ENCODE data around the gene HSF2.
A peak's percentile ranks its signal among the peaks of the same experiment; 100 is the strongest.

The HSF2 gene, protein sequence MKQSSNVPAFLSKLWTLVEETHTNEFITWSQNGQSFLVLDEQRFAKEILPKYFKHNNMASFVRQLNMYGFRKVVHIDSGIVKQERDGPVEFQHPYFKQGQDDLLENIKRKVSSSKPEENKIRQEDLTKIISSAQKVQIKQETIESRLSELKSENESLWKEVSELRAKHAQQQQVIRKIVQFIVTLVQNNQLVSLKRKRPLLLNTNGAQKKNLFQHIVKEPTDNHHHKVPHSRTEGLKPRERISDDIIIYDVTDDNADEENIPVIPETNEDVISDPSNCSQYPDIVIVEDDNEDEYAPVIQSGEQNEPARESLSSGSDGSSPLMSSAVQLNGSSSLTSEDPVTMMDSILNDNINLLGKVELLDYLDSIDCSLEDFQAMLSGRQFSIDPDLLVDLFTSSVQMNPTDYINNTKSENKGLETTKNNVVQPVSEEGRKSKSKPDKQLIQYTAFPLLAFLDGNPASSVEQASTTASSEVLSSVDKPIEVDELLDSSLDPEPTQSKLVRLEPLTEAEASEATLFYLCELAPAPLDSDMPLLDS

DNA sequence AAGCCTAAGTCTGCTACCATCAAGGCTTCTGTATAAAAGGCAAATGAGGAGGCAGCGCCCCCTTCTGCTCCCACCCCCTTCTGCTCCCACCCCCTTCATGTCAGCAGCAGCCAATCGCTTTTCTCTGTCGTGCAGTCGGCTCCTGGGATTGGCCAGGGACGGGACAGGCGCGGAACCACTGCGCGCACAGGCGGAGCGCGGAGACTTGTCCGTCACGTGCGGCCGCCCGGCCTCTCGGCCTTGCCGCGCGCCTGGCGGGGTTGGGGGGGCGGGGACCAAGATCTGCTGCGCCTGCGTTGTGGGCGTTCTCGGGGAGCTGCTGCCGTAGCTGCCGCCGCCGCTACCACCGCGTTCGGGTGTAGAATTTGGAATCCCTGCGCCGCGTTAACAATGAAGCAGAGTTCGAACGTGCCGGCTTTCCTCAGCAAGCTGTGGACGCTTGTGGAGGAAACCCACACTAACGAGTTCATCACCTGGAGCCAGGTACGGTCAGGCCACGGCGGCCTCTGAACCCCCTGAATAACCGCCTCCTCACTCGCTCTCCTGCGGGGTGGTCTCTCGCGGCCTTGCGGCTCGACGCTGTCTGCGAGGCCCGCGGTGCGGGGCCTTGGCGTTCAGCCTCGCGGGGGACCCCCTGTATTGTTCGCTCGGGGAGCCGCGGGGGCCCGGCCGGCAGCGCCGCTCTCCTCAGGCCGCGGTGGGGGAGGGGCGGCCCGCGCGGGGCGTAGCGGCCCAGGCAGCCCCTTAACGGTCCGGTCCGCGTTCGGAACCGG lies at the start of gene HSF2:
TSS of gene HSF2 (plus strand) at position 305 of the 773 bp plus-strand sequence. CDS start at position 391, 86 bp downstream.
- peak; percentile 97 for DNase-seq

DNA sequence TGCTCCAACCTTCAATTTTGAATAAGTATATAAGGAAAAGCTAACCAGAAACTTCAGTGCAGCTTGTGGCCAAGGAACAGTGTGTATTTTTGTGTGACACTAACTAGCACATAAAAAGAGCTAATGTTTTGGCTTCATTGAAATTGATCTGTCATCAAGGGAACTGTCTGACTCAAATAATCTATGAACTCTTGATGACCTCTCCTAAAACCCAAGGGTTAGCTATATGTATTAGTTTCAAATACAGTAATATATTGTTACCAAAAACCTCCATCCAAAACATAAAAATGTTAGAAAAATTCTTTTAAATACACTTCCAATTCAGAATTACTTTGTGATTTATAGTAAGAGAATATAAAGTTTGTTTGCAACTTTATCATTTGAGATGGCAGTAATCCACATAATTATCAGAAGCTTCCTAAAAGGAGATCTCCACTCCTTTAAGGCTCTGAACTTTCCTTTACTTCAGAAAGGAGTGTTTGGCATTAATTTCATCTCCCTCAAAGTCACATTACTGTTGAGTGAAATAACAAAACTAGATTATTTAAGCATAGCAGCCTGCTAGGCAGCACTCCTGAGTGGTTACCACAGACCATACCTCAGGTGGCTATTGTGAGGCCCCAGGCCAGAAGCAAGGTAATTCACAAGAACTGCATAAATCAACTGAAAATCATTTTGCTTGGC lies 46.3 kb upstream of the HSF2 start:
- DNase-seq: no peak

DNA sequence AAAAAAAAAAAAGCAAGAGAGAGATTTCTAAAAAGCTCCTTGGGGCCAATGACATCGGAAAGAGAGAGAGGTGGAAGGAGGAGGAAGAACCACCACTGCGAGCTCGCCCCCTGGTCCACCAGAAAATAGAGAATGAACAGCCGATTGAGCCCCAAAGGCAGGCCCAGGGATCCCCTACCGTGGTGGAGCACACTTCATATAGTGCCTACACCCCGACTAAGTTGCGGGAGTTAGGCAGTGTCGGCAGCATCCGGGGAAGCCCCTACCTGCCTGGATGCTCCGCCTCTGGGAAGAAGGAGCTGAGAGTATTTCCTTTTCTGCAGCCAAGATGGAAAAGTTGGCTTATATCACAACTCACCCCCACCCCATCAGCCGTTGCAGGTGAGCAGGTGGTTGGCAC lies 38.6 kb upstream of the HSF2 start:
- DNase-seq: no peak

DNA sequence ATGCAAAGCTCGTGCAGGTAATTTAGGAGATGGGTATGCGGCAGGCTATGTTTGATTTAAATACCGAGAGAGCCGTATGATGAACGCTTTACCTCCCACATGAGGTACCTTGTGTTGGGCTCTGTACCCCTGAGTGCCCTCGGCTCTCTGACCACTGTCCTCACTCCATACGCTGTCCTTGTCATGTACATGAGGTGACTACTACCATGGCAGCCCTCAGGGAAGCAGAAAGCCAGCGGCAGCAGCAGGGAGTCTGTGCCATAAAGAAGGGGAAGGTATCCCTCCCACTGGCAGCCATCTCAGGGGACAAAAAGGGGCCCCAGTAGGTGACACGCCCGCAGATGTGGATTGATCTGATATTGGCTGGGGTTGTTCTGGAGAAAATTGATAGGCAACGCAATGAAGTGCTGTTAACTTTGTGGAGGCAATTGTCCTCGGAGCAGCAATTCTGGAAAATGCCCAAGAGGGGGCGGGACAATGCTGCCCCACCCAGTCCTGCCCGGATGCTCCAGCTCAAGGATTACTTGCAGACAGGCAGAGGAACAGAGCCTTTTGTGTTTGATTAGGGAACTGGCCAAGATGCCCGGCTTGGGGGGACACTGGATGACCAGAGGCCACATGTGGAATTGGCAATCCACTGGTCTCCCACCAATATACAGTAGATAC lies 38.0 kb upstream of the HSF2 start:
- no peak for DNase-seq

DNA sequence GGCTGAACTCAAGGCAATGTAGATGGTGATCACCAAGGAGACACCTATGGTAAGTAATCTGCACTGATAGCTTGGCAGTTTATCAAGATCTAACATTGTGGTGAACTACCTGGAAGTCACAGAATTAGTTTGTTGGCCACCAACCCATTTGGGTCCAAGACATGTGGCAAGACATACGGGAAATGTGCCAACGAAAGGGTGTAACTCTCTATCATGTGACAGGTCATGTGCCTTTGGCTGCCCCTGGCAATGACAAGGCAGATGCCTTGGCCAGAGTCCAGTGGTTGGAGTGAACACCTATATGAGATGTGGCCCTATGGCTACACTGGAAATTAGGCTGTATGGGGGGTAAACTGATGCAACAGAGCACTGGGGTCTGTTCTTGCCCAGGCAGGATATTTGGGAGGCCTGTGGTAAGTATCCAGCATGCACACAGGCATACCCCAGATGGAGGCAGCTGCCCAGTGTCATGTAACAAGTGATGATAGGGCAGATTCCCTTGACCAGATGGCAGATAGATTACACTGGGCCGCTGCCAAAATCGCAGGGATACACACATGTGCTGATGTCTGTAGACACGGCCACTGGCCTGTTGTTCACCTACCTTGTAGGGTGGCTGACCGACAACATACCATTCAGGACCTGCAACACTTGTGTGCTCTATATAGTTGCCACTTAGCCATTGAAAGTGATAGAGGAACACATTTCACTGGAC lies 35.5 kb upstream of the HSF2 start:
- no peak for DNase-seq

DNA sequence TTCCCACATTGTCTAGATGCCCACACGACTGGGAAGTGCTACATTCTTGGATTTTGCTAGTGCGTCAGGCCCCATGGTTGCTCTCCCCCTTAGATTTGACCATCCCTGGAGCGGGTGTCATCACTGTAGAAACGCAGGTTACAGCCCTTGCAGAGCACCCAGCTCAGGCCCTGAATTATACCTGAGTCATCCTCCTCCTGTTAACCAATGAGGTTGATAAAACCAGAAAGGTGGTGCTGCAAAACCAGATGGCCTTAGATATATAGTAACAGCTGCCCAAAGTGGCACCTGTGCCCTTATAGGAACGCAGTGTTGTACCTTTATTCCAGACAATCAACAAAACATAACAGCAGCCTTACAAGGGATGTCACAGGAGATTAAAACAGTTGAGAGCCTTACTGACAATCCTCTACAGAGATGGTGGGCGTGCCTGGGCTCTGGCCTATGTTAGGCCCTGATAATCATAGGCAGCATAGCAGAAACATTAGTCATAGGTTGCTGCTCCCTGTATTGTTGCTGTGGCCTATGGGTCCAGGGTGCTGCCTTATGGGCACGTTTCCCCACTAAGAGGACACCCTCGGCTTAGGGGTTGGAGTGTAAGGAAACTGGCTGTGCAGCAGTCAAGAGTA lies 33.6 kb upstream of the HSF2 start:
- no peak for DNase-seq

DNA sequence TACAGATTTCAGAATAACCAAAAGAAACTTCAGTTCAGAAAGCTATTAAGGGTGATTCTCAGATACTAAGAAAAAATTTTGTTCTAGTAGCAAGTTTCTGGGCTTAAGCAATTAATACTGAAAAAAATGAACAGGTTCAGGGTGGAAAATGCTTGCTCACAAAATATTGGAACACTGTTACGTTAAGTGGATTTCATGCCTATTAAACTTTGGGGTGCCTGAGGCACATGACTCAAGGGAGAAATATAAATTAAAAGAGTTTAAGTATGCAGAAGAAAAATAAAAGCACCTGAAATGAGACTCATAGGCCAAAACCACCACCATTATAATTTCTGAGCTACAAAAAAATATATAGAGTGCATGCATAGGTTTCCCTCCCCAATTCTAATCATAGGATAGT lies 32.3 kb upstream of the HSF2 start:
- DNase-seq: no peak

DNA sequence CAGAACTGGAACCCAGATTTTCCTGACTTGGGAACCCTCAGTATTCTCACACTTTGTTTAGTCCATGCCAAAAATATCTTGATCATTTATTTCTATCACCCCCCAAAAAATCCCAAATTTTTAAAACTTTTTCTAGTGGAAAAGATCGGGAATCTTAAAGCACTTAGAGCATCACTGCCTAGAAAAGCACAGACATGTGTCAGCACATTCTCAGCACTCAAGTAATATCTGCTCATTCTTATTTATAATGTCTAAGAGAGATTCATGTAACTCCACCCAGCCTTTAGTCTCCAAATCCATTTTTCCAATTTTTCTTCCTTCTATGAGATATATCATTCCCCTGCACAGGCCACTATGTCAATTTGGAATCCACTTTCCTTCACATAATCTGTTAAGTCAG lies 29.9 kb upstream of the HSF2 start:
- no peak for DNase-seq

DNA sequence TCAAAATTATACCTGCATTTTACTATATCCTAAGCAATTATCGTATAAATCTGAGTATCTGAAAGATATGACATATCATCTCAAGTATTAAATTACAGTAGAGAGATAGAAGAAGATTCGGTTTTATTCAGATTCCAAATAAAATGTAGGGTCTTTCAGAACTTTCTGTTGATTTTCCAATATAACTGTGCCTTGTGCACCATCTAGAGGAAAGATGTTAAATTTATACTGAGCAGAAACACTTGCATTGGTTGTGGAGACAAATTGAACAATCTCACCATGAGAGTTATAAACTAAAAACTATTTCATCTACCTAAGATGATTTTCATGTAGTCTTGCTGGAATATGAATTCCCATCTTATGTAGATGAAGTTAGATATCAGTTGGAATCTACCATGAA lies 26.8 kb upstream of the HSF2 start:
- peak; percentile 24 for DNase-seq

DNA sequence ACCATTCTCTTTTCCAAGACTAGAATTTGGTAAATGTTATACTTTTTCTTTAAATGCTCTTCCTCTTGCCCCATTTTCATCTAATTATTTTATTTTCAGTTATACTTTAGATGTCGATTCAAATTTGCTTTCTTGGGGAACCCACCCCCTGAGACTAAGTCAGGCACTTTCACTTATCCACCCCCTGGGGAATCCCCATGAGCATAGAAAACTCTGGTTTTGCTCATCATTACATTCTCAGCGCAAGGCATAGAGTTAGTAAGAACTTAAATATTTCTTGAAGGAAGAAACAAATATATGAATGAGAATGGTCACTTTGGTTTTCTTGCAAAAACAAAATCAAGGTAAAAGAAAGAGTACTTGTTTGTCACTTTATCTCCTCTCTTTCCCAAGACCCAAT lies 25.1 kb upstream of the HSF2 start:
- no peak for DNase-seq

DNA sequence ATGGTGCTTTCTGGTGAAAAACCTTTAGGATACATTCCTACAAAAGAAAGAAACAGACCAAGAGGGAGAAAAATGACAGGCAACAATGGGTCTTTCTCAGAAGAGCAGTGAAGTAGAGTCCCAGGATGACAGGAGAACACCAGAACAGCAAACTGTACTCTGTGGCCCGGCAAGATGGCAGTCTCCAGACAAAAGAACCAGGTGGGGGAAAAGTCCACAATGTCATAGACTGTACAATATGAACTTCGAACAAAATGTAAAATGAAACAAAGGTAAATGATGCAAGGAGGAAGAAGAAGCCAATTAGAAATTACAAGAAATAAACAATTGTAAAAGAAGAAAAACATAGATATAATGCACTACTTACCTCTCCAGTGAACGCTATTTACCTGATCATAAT lies 23.2 kb upstream of the HSF2 start:
- DNase-seq: no peak

DNA sequence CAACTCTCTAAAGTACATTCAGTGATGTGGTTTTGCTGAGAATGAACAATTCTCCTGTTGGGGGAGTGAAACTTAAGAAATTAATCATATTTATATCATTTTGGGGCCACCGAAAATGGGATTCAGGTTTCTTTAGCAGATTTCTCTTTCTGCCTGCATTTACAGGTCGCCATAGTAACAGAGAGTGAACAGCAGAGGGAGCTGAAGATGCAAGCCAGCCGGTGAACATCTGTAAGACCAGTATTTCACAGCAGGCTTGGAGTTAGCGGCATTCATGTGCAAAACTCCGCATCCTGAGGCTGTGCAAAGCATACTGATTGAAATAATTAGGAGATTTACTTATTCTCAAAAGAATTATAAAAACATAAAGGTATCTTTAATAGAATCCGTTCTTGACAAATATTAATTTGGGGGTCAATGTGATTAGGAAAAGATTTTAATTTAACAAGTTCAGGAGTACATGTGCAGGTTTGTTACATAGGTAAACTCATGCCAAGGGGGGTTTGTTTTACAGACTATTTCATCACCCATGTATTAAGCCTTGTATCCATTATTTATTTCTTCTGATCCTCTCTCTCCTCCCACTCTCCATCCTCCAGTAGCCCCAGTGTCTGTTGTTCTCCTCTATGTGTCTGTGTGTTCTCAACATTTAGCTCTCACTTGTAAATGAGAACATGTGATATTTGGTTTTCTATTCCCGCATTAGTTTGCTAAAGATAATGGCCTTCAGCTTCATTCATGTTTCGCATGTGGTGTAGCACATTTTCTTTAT lies 17.8 kb upstream of the HSF2 start:
- DNase-seq: peak; percentile 80

DNA sequence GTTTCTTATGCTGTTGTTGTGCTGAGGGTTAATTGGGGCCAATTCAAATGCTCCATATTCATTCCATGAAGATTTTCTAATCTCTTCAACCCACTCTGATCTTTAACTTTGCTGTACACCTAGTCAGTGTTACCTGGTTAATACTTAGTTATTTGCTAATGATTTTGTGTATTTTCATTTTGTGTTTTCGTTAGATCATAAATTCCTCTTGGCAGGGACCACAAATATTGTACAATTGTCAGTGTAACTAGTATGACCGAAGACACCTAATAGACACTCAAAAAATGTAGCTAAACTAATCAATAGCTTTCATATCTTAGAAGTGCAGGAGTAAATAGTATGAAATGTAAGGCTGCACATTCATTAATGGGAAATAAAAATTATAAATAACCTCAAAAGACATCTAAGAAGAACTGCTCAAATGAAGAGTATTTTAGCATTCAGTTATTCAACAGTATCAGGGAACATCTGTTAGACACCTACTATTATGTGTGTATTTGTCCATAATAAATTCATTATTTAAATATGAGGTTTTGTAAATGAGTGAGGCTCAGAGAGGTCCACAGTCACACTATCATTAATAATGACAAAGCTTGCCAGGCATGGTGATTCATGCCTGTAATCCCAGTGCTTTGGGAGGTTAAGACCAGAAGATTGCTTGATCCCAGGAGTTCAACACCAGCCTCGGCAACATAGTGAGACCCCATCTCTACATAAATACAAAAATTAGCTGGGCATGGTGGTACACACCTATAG lies 13.4 kb upstream of the HSF2 start:
- no peak for DNase-seq

DNA sequence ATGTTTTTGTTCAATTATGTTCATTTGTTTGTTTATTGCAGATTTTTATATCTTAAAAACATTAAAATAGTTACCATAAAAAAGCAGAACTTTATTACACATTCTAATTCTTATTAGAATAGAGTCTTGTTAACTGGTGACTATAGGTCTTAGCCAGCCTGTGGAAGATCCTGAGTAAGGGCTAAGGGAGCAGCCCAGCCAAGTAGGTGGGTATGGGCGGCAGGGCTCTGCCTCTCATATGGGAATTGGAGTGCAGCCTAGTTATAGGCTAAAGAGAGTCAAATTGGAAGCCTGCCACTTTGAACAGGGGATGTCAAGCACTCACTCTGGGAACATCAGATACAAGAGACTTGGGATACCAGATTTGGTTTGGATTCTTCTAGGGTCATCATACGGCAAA lies 10.5 kb upstream of the HSF2 start:
- peak; percentile 32 for DNase-seq

DNA sequence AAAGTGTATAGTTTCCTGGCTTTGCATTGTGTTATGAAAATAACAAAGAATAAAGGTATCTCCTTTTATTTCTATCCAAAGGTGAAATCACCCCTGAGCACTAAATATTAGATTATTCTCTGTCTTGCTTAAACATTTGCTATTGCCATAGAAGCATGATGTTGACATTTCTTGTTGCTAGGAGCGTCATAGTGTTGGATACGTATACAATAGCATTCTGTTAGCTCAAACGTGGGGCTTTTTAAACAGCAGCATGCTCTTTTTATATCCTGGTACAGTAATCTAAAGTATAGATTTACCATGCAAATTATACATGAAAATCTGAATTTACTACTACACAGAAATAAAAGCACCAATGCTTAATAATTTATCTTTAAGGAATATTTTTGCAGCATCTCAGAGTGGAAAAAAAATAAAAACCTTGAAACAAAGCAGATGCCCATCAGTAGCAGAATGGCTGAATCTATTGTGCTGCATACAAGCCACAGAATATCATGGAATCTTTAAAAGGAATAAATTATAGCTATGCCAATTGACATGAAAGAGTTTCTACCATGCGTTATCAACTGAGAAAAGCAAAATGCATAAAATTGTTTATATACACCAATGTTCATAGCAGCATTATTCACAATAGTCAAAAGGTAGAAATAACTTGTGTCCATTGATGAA lies 9.6 kb upstream of the HSF2 start:
- peak; percentile 90 for DNase-seq

DNA sequence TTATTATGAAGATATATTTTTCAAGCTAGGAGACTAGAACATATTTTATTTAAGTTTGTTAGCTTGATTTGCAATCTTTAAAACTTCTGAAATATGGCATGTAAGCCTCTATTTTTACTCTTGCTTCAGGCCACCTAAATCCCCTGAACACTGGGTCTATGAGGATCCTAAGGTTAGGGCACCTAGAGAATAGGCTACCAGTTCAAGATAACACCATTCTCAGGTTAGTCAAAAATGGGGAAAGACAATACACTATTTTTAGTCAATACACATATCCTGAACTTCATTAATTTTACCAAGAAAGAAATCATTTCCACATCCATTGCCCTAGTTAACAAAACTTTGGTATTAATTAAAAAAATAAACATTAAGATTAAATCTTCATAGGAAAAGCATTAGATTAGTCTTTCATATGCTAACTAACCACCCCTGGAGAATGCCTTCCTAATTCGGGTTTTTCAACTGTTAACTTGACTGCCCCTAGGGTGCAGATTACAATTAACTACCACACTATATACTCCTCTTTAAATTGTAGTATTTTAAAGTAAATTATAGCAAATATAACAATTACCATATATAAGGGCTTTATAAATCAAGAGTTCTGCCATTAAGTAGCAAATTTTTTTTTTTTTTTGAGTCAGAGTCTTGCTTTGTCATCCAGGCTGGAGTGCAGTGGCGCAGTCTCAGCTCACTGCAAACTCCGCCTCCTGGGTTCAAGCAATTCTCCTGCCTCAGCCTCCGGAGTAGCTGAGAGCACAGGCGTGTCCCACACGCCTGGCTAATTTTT lies 6.7 kb upstream of the HSF2 start:
- DNase-seq: no peak

DNA sequence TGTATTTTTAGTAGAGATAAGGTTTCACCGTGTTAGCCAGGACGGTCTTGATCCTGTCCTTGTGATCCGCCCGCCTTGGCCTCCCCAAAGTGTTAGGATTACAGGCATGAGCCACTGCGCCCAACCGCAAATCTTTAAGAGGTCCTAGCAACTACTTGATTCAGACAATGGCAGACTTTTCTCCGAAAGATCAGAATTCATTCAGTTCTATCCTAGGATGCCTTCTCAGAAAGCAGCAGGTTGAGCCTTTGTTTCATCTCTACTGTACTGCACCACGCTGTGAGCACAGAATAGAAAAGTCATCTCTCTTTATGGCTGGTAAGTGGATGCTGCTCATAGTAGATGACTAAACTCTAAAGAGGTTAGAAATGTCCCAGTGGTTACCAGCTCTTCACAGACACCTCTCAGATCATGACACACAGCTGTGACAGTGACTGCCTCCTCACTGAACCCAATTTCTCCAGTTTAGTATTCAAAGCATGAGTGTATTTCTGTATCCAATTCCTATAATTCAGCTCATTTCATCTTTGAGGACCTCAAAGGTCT lies 6.0 kb upstream of the HSF2 start:
- peak; percentile 4 for DNase-seq

DNA sequence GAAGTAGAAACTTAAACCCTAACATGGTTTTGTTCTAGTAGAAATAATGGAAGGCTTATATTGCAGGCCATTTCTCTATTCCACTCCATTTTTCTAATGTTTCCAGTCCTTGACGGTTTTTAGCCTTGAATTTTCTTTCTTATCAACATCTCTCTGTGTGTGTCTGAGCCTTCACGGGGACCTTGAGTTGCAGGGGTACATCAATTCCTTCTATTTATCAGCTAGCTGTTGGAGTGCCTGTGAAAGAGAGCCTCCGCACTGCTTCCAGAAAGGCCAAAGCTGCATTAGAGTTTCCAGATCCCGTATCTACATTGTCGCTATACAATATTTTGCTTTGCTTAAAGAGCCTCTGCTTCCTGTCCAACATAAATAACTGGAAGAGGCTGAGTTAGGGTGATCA lies 5.4 kb upstream of the HSF2 start:
- no peak for DNase-seq

DNA sequence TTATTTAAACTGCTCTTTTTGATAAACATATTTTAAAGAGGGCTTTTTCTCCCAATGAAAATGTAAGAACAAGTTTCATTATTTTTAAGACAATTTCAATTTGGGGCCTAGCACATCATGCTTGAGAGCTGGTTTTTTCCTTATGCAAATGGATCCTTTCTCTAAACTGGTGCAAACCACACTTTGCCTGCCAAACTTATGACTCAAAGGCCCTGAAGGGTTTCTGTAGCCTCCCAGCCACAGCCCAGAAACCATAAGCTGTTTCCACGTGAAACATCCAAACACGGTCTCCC lies 451 bp upstream of the HSF2 start:
- no peak for DNase-seq
